Spleen (tissue), 7 donors: ENCODE results near the gene DOCK4.

Source experiments
- POLR2A ChIP-seq, 3 donors: fragments of 450-650 bp; IDR thresholded peaks; one replicate each; pipeline ENCODE4 v1.5.1; 2017; ENCODE audit warnings: antibody characterized with exemption in 3 of 3, mild to moderate bottlenecking in 1 of 3
- POLR2AphosphoS5 ChIP-seq, 3 donors: sonication (generic); formaldehyde crosslinking; IDR thresholded peaks; one replicate each; pipeline ENCODE4 v1.5.1; 2017; ENCODE audit warnings: antibody characterized with exemption in 3 of 3
- TF ChIP-seq, protein P1 (sequence below), 11 experiments: fragments of 200-600 bp in 7 of 11; fragments of 450-650 bp in 4 of 11; sonication (generic) in 4 of 11; IDR thresholded peaks in 8 of 11; conservative IDR thresholded peaks in 3 of 11; 1 replicate in 7 of 11; 2 replicates in 4 of 11; pipeline versions ENCODE4 v1.4.0 to v1.8.0; 2016 to 2021; ENCODE audit warnings: antibody characterized with exemption in 11 of 11, inconsistent platforms in 4 of 11, mild to moderate bottlenecking in 1 of 11
- donor health status: DM: no; HTN: no; CAD: no; lungs with moderate emphysema.
- donor health status: DM: no; HTN: no; CAD: no.
- donor health status: DM: no; HTN: no; CAD: no.

DNA sequence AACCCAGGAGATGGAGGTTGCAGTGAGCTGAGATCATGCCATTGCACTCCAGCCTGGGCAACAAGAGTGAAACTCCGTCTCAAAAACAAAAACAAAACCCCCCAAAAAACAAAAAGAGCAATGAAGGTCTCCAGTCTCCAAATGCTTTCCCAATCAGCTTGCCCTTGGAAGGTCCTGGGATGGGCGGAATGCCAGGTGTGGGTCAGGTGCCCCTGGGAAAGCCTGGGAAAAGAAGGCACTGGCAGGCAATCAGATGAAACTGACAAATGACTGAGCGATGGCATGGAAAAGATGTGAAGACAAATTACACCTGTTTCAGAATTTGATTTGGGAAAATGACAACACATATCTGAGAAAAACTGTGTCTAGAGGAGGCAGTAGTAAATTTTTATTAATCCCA, 433.5 kb downstream of the DOCK4 start:
- TF ChIP-seq POLR2A (IDR thresholded peaks at IDR 0.05) (no peak), POLR2AphosphoS5 (IDR thresholded peaks at IDR 0.05) (no peak)
- TF ChIP-seq, protein P1, sequence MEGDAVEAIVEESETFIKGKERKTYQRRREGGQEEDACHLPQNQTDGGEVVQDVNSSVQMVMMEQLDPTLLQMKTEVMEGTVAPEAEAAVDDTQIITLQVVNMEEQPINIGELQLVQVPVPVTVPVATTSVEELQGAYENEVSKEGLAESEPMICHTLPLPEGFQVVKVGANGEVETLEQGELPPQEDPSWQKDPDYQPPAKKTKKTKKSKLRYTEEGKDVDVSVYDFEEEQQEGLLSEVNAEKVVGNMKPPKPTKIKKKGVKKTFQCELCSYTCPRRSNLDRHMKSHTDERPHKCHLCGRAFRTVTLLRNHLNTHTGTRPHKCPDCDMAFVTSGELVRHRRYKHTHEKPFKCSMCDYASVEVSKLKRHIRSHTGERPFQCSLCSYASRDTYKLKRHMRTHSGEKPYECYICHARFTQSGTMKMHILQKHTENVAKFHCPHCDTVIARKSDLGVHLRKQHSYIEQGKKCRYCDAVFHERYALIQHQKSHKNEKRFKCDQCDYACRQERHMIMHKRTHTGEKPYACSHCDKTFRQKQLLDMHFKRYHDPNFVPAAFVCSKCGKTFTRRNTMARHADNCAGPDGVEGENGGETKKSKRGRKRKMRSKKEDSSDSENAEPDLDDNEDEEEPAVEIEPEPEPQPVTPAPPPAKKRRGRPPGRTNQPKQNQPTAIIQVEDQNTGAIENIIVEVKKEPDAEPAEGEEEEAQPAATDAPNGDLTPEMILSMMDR (IDR thresholded peaks at IDR 0.05 in 8 of 11, conservative IDR thresholded peaks at IDR 0.05 in 3 of 11): no peak
